GM18870 (cell line): ENCODE data around the gene CMTM7.
"Not testable (repeated sequence)": the region's sequence is repeated elsewhere in the genome, so short reads cannot be mapped to it uniquely, and the experiment has no call there.

Experiments
- ATAC-seq: cut with Tn5 transposase; IDR thresholded peaks from one replicate; pipeline ENCODE4 v1.9.1; 2021; ENCODE audit warnings: moderate library complexity; ENCODE audit not compliant: unreplicated experiment

Gene CMTM7

DNA sequence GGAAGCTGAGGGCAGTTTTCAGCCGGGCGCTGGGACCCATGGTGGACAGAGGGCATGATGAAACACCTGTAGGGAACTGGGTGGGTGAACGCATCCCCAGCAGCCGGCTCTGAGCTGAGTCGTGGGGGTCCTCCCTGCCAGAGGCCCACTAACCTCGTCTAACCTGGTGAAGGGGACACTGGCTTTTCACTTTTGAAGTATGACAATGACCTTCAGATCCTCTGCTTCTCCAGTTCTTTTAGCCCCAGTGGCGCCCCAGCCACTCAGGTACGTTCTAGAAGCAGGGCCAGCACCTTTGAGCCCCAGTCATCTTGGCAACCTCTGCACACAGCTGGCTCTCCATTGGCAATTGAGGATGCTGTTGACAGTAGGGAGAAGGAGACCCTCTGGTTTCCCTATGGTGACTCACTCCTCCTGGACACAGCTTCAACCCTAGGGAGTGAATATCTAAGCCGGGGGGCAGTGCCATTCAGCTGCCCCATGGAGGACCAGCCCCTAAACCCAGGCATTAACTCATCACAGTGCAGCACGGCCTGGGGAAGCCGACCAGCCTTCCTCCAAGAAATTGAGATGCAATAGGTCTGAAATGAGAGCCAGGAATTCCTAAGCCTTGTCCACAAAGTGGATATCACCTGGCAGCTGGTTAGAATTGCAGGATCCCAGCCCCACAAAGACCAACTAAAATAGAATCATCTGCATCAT is 64.9 kb downstream of the CMTM7 start:
- ATAC-seq, result no peak

DNA sequence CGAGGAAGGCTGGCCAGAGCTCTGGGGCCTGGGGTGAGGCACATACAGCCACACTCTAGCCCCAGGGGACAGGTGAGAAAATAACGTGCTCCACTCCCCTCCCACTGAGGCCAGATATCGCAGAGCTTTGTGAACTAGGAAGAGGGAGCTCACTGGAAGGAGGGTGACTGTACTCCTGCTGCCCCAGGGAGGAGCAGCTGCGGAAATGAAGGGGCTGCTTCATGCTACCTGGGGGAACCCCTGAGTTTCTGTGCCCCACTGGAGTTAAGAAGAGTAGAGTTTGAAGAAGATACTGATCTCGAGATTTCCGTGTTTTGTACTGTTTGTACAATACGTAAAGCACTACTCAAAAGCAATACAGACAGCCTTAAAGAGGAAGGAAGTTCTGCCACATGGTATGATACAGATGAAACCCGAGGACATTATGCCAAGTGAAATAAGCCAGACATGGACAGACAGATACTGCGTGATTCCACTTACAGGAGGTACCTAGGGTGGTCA is 66.4 kb downstream of the CMTM7 start:
- ATAC-seq, result no peak

DNA sequence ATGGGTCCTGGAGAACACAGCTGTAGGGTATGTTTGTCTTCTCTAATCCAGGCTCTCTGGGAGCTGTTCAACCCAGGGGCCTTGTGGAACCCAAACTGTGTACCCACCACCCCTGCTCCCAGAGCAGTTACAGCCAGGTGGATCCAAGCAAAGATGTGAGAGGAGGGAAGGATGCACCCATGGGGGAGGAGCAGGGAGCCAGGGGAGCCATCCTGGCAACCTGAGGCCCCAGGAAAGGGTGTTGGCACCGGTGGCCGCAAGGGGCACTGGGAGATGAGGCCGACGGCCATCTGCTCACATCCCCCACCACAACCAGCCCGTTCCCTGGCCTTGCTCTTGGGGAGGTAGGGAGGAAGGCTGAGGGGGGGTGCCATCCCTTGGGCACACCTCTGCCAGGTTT is 67.8 kb downstream of the CMTM7 start:
- ATAC-seq, result no peak

DNA sequence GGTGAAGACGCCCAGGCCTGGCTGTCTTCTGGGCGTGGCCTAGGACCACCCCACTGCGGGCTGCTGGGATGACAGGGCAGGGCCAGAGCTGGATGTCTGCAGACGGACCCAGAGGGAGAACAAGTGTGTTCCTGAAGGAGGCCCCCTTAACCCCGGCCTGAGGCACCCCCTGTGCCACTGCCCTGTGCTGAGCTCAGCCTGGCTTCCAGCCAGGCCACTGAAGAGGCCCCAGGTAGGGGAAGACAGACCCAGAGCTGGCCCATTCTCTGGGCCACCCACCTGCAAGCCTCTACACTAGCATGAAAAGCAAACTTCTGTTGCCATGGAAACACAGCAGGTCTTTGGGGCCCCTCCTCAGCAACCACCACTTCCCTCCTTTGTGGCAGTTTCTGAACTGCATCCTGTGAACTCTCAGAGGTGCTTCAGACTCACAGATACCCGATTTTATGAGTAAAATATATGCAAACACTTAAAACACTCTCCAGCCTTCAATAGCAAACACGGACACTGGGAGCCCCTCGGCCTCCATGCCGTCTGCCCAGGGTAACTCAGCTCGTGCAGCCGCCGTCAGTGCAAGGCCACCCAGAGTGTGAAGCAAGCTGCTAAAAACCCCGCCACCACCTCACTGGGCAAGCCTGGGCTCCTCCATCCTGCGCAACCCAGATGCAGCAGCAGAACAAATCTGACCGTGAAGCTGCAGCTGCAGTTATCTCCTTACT is 68.5 kb downstream of the CMTM7 start:
- ATAC-seq, result peak; percentile 72

DNA sequence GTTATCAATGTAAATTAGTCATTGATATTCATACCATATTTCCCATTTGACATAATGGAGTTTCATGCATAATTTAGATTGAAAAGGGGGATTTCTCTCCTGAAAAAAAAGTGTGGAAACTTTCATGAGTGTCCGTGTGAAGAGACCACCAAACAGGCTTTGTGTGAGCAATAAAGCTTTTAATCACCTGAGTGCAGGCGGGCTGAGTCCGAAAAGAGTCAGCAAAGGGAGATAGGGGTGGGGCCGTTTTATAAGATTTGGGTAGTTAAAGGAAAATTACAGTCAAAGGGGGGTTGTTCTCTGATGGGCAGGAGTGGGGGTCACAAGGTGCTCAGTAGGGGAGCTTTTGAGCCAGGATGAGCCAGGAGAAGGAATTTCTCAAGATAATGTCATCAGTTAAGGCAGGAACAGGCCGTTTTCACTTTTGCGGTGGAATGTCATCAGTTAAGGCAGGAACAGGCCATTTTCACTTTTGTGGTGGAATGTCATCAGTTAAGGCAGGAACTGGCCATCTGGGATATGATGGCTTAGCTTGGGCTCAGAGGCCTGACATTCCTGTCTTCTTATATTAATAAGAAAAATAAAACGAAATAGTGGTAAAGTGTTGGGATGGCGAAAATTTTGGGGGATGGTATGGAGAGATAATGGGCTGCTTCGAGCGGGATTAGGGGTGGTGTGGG is 69.3 kb downstream of the CMTM7 start:
- not testable (repeated sequence) for ATAC-seq

DNA sequence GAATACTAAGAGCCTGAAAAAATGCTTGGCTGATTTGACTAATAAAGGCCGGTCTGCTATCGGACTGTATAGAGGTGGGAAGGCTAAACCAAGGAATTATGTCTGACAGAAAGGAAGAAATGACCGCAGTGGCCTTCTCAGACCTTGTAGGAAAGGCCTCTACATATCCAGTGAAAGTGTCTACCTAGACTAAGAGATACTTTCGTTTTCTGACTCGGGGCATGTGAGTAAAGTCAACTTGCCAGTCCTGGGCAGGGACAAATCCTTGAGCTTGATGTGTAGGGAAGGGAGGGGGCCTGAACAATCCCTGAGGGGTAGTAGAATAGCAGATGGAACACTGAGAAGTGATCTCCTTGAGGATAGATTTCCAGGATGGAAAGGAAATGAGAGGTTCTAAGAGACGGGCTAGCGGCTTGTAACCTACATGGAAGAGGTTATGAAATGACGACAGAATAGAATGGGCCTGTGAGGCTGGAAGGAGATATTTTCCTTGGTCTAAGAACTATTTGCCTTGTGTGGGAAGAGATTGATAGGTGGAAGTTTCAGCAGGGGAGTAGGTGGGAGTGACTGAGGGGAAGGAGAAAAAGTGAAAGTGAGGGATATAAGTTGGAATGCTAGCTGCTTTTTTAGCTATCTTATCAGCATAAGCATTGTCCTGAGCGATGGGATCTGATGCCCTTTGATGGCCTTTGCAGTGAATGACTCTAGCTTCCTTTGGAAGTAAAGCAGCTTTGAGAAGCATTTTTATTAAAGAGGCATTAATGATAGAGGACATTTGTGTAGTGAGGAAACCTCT is 70.7 kb downstream of the CMTM7 start:
- ATAC-seq, result not testable (repeated sequence)

DNA sequence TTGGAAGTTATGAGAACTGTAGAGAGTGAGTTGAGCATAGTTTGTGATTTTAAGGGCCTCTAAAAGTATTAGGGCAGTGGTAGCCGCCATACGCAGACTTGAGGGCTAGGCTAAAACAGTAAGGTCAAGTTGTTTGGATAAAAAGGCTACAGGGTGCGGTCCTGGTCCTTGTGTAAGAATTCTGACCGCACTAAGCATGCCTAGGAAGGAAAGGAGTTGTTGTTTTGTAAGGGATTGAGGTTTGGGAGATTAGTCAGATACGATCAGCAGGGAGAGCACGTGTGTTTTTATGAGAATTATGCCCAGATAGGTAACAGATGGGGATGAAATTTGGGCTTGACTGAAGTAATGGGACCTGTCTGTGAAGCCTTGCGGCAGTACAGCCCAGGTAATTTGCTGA is 71.8 kb downstream of the CMTM7 start:
- not testable (repeated sequence) for ATAC-seq

DNA sequence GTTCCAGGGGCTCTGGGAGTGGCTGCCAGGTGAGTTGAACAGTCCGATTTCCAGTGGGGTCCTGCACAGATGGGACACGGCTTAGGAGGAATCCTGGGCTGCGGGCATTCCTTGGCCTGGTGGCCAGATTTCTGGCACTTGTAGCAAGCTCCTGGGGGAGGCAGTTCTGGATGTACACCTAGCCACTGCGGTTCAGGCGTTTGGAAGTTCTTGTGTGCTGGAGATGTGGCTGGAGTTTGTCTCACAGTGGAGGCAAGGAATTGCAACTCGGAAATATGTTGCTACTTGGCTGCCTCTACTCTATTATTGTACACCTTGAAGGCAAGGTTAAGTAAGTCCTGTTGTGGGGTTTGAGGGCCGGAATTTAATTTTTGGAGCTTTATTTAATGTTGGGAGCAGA is 73.1 kb downstream of the CMTM7 start:
- not testable (repeated sequence) for ATAC-seq

DNA sequence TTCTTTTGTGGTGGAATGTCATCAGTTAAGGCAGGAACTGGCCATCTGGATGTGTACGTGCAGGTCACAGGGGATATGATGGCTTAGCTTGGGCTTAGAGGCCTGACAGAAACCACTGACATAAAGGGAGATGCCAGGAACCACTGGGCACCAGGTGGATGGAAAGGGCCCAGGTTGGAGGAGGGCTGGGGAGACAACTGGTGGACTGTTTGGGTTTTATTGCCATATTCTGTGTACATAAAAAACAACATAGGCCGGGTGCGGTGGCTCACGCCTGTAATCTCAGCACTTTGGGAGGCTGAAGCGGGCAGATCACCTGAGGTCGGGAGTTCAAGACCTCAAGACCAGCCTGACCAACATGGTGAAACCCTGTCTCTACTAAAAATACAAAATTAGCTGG is 75.2 kb downstream of the CMTM7 start:
- not testable (repeated sequence) for ATAC-seq

DNA sequence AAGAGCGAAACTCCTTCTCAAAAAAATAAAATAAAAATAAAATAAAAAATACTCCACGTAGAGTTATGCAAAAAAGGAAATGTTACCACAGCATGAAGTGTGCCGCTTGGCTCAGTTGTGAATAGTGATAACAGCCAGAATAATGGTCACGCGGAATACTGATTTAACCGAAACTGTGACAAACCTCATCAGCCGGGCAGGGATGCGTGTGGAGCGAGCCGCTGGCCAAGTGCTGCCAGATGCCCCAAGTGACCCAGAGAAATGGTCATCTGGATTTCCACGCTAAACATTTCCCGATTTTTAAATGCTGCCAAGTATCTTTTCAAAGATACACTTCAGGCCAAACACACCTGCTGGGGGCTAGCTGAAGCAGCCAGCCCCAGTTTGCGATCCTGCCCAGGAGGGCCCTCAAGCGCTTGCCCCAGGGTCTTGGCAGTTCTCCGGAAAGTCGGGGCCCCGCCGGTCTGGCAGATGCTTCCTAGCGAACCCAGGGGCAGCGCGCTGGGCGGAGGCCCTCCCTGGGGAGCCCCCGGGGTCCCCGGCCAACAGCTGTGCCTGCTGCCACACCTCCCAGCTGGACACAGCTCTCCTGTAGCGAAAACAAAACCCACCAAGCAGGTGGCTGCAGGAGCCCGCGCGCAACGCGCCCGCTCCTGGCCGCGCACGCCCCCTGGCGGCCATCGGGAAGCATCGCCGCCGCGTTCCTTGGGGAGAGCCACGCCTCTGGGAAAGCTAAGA is 75.8 kb downstream of the CMTM7 start:
- no peak for ATAC-seq

DNA sequence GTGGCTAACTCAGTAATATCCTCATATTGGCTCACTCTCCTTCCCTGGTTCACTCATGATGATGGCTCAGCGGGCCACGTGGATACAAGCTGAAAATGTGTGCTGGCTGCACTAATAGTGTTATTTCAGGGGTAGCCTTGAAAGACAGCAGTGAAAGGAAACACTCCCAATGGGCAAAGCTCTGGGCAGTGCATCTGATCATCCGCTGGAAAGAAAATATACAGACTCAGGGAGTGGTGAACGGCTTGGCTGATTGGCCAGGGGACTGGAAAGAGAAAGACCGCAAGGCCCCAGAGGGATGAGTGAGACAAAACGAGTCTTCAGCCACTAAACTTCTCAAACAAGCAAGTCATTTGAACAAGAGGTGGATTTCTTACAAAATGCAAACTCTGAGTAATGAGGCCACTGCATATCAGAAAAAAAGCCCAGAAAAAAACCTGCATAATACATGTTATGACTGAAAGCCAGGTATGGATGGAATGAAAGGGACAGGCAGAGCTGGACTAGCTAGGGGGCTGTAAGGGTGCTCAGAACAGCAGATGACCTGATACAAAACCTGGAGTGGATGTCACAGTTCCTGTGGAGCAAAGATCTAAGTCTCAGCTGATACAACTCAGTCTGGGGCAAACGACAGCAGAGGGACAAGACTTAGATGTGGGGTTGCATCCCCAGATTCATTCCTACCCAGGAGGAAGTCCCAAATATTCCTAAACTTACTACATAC is 77.7 kb downstream of the CMTM7 start:
- peak; percentile 16 for ATAC-seq

DNA sequence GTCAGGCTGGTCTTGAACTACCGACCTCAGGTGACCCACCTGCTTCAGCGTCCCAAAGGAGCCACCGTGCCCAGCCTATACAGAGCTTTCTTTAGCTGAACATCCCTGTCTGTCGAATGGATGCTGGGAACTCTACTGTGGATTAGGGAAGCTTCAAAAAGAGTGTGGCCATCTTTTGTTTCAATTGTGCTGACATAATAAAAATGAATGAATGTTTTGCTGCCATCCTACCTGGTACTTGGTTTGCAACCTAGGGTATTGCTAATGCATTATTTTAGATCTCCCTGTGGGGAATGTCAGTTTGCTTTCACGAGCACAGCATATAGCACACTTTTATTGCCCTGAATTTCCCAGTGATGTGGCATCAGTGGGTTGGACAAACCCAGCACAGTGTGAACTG is 78.7 kb downstream of the CMTM7 start:
- no peak for ATAC-seq

DNA sequence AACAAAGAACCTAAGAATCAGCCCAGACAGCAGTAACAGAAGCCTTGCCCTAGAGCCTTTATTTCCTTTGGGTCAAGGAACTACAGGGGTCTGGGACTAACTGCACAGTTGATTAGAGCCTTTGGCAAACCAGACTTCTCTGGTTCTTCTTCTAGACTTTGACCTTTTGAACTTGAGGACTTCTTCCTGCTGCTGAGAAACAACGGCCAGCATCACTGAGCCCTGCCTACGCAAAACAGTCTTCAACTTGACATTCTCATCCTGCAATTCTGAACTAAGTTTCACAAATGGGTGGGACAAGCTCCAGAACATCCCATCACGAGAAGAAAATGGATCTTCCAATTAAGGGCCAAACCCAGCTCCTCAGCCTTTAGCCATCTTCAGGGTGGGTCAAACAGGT is 79.6 kb downstream of the CMTM7 start:
- ATAC-seq, result no peak

DNA sequence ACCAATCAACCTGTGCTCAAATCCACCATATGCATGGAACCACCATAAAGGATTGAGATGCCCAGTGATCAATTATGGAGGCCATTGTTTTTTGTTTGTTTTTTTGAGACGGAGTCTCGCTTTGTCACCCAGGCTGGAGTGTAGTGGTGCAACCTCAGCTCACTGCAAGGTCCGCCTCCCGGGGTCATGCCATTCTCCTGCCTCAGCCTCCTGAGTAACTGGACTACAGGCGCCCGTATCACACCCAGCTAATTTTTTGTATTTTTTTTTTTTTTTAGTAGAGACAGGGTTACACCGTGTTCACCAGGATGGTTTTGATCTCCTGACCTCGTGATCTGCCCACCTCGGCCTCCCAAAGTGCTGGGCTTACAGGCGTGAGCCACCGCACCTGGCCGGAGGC is 80.5 kb downstream of the CMTM7 start:
- not testable (repeated sequence) for ATAC-seq

DNA sequence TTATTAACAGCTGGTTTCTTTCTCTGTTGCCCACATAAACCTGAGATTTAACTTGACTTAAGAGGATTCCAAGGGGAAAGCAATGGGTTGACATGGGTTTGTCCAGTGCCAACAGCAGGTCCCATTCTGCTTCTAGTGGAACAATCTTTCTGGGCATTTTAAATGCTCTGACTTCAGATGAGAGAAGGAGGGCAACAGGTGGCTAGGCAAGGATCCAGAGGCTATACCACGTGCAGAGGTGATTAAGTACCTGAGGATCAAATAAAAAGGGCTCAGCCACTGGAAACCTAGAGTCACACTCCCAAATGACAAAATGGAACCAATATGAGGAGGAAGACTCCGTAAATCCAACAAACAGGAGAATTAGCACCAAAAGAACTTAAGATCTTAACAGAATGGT is 82.5 kb downstream of the CMTM7 start:
- ATAC-seq, result no peak

DNA sequence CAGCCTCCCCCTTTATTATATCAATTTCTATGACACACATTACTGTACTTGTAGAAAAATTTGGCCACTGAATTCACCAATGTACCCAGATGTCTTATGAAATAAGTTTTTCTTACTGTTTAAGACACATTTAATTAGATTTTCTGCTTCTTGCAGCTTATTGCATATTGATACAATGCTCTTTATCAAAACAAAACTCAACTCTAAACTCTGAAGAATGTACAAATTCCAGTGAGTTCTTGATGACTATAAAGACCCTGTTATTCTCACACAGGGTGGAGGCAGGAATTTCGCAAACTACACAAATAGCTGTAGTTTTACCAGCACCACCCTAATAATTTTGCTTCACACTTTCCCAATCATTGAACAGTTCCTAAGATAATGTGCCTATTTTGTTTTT is 89.0 kb downstream of the CMTM7 start:
- no peak for ATAC-seq

DNA sequence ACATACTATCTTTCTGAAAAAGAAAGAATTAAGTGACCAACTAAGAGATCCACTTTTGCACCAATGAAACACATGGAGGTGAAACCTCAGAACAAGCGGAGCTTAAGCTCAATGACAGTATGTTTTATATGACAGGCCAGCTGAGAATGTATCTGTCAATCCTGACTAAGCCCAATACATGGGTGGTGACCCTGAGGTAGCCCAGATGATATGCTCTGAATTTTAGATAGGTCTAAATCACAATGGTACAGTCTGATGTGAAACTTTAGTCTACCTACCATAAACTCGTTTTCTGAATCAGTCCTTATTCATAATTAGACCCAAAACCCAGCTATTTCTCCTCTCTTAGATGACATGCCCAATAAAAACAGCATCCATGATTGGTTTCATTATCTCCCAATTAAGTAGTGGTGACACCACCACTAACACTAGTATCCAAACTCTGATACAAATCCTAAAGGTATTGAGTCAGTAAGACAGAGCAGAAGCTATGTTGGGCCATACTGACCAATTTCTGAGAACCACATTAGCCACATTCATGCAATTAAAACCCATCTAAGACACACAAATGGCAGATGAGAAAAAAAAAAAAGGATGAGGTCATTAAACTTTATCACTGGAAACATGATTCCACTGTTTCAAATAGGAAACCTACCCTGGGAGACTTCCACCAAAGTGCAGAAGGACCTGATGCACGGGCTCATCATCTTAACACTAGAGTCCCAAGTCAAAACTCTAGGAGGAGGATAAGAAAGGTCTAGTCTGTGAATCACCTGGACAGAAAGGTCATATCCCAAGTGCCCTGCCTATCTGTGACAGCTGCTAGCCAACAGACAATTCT is 90.4 kb downstream of the CMTM7 start:
- ATAC-seq, result no peak

DNA sequence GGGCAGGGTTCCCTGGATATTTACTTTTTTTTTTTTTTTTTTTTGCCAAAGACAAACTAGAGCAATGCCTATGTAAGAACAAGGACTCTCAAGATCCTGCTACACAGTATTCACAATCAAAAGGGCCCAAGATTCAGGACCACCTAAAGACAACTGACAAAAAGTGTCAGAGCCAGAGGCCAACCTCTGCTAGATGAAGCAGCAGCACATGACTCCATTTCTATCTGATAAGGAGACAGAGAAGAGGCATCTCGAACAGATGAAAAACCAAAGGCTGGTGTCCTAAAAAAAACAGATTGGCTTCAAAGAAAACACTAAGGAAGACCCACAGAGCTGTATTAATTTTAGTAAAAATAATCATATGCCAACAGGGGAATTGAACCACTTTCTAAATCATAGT is 91.0 kb downstream of the CMTM7 start:
- no peak for ATAC-seq

DNA sequence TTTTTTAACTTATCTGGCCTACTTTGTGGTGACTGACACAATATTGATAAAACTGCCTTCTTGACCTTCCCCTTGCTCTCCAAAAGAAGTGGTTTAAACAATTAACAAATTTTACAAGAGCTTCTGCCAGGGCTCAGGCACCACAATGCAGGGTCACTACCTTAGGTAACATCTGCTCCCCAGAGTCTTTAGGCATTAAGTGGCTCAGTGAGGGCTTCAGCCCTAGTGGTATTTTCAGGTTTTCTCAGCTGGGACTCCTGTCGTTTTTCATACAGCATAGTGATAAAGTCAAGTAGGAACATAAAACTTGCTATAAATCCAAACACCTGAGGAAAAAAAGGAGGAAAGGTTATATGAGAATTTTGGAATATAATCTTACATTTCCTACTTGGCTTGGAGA is 92.1 kb downstream of the CMTM7 start:
- no peak for ATAC-seq
